Measurements from ENCODE around the gene KRTAP20-1.

KRTAP20-1 gene

DNA sequence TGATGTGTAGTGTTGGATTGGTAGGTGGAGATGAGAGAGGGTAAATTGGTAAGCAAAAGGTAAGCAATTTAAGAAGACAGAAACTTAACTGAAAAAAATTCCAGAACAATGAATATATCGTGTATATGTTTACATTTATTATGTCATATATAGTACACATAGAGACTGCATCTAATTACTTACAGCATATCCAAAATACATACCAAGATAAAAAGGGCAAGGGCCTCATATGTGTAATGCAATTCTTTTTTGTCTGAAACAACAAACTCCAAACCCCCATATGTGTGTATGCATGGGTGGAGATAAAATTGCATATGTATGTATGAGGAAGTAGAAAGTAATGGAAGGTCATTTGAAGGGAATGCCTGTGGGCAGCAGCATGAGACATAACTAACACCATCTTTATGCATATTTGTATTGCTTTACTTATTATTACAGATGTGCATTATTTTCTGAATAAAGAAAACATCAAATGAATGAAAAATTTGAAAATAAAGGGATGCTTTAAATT, 30.7 kb downstream of the KRTAP20-1 start:
- no peak for DNase-seq (ENCODE audit: low read depth in 2 of 2)

DNA sequence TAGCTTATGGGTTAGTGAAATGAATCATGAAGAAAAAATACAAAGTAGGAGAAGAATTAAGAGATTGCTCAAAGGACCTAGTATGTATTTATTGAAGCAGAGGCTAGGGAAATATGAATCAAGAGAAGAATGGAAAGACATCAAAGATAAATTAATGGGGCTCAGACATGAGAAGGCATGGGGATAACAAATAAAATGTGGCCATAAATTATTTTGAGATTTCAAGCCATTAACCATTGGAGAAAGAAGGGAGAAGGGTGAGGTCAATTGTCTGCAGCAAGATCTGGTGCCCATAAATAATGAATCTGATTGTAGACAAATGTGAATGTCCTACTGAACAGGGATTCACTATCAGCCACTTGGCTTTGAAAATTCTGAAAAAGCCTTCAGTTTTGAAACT, 36.7 kb downstream of the KRTAP20-1 start:
- no peak for DNase-seq (ENCODE audit: low read depth in 2 of 2)
